A673 (cell line): ENCODE data around the gene AMY2B. TPM values are rescaled to one million over a fixed set of nuclear protein-coding genes. Genes with fewer than 3 reads are reported as not detected.
"Not testable (repeated sequence)": the region's sequence is repeated elsewhere in the genome, so short reads cannot be mapped to it uniquely, and the experiment has no call there.

Source experiments
- BruUV-seq: library from RNA; stranded (reverse); fragments of 400-500 nt; replicated peaks from 2 replicates; lab custom pipeline; 2021; lab: Mats Ljungman, UMichigan
- CTCF ChIA-PET: fragments of 300-600 bp; sonication (Branson Sonifier 250); formaldehyde crosslinking; loops from one replicate; lab custom pipeline; 2022; ENCODE audit warnings: antibody characterized with exemption; lab: Charles Lee
- POLR2A ChIA-PET: fragments of 300-600 bp; sonication (Branson Sonifier 250); formaldehyde crosslinking; loops from one replicate; lab custom pipeline; 2022; ENCODE audit warnings: antibody characterized with exemption; ENCODE audit not compliant: low non-redundant PET; lab: Charles Lee
- DNase-seq: peaks from one replicate; pipeline ENCODE4 v3.0.0-alpha.2; 2015; ENCODE audit warnings: low spot score
- H3K27ac ChIP-seq: fragments of 200-600 bp; sonication (generic); 2 replicates; pipeline ENCODE4 v1.5.1; 2016; ENCODE audit warnings: mixed run types, low read depth, mild to moderate bottlenecking, mixed read lengths, antibody characterized with exemption, low read length; ENCODE audit not compliant: poor library complexity, severe bottlenecking
- H3K27me3 ChIP-seq: fragments of 200-600 bp; sonication (generic); replicated peaks from 2 replicates; pipeline ENCODE4 v1.6.1; 2017; ENCODE audit warnings: mixed run types, low read depth, mild to moderate bottlenecking, mixed read lengths, antibody characterized with exemption, low read length; ENCODE audit not compliant: insufficient read depth, poor library complexity
- H3K36me3 ChIP-seq: fragments of 200-600 bp; sonication (generic); 2 replicates; pipeline ENCODE4 v1.6.1; 2016; ENCODE audit warnings: mixed run types, mild to moderate bottlenecking, mixed read lengths, antibody characterized with exemption, low read length; ENCODE audit not compliant: insufficient read depth, poor library complexity, severe bottlenecking
- H3K4me1 ChIP-seq: fragments of 200-600 bp; sonication (generic); 2 replicates; pipeline ENCODE4 v1.6.1; 2017; ENCODE audit warnings: mixed run types, mild to moderate bottlenecking, mixed read lengths, antibody characterized with exemption, low read length; ENCODE audit not compliant: insufficient read depth, poor library complexity, severe bottlenecking
- H3K4me3 ChIP-seq: fragments of 200-600 bp; sonication (generic); 2 replicates; pipeline ENCODE4 v1.5.1; 2016; ENCODE audit warnings: low read depth, mixed run types, mild to moderate bottlenecking, mixed read lengths, low read length; ENCODE audit not compliant: poor library complexity, severe bottlenecking
- H3K9me3 ChIP-seq: fragments of 200-600 bp; sonication (generic); 2 replicates; pipeline ENCODE4 v1.6.1; 2016; ENCODE audit warnings: mixed run types, low read depth, mild to moderate bottlenecking, mixed read lengths, antibody characterized with exemption, low read length; ENCODE audit not compliant: poor library complexity, severe bottlenecking
- CTCF ChIP-seq: fragments of 300-800, 200-600 bp; sonication (generic); conservative IDR thresholded peaks from 2 replicates; pipeline ENCODE4 v1.5.1; 2017; ENCODE audit warnings: low read depth, mild to moderate bottlenecking, antibody characterized with exemption, low read length, moderate library complexity, mixed read lengths
- EZH2 ChIP-seq: fragments of 200-600 bp; sonication (generic); IDR thresholded peaks from 2 replicates; pipeline ENCODE4 v1.6.1; 2017; ENCODE audit warnings: borderline replicate concordance, low read depth, mild to moderate bottlenecking, mixed read lengths, antibody characterized with exemption, low read length; ENCODE audit not compliant: poor library complexity, severe bottlenecking
- intact Hi-C: fragments of 100-400 bp; cut with micrococcal nuclease; formaldehyde crosslinking; loops from one replicate; pipeline ENCODE4 v1.10.0; 2022; ENCODE audit not compliant: unreplicated experiment
- total RNA-seq: library from RNA; stranded (reverse); gene quantifications from 2 replicates; pipeline ENCODE4 v1.2.3, GENCODE V29; 2021

Gene AMY2B
- total RNA-seq, 1 experiment from 2014 or later, result 1.4 TPM

GRCh38 chr1:103547840-103548239 lies 23.5 kb upstream of the AMY2B start:
- intact Hi-C loops, result no loop called here
- no peak for TF ChIP-seq CTCF
- TF ChIP-seq EZH2, result no peak
- H3K27ac ChIP-seq, result no peak overlapping the region
- no peaks in the 10 kb centered on the region for H3K9me3 ChIP-seq
- no peaks in the 10 kb centered on the region for H3K27me3 ChIP-seq
- no TSS peak for BruUV-seq
- DNase-seq, result no peak
- POLR2A ChIA-PET, result no interaction called here
- no peaks in the 10 kb centered on the region for H3K4me1 ChIP-seq
- H3K36me3 ChIP-seq, result peaks cover 67% of the 10 kb centered on the region
- no peak overlapping the region for H3K4me3 ChIP-seq
- CTCF ChIA-PET, result no interaction called here

GRCh38 chr1:103560427-103560826 lies 11.0 kb upstream of the AMY2B start:
- Histone ChIP-seq H3K36me3 (no peaks in the 10 kb centered on the region), H3K27ac (no peak overlapping the region), H3K9me3 (no peaks in the 10 kb centered on the region), H3K4me3 (no peak overlapping the region), H3K27me3 (no peaks in the 10 kb centered on the region), H3K4me1 (peaks cover 2% of the 10 kb centered on the region)
- no peak for DNase-seq
- TF ChIP-seq CTCF (no peak), EZH2 (no peak)
- BruUV-seq, result no TSS peak
- POLR2A ChIA-PET, result no interaction called here
- intact Hi-C loops, result no loop called here
- CTCF ChIA-PET, result no interaction called here

GRCh38 chr1:103561124-103561523 lies 10.3 kb upstream of the AMY2B start:
- POLR2A ChIA-PET, H3K27me3 ChIP-seq, H3K27ac ChIP-seq, H3K36me3 ChIP-seq, CTCF ChIA-PET, H3K9me3 ChIP-seq, H3K4me3 ChIP-seq, intact Hi-C loops, BruUV-seq, H3K4me1 ChIP-seq, DNase-seq: not testable (repeated sequence)

GRCh38 chr1:103561643-103562395 lies 9.6 kb upstream of the AMY2B start:
- no peak overlapping the region for H3K4me3 ChIP-seq
- DNase-seq, result no peak
- no peaks in the 10 kb centered on the region for H3K36me3 ChIP-seq
- TF ChIP-seq EZH2, result no peak
- intact Hi-C loops, result no loop called here
- H3K4me1 ChIP-seq, result no peaks in the 10 kb centered on the region
- H3K27me3 ChIP-seq, result no peaks in the 10 kb centered on the region
- no peaks in the 10 kb centered on the region for H3K9me3 ChIP-seq
- H3K27ac ChIP-seq, result no peak overlapping the region
- POLR2A ChIA-PET, result no interaction called here
- no TSS peak for BruUV-seq
- CTCF ChIA-PET, result no interaction called here
